Activated naive CD8-positive, alpha-beta T cell treated with anti-CD3 and anti-CD28 coated beads, Interleukin-2, amount 50 U/mL, for 24 hours (primary cell): ENCODE results near the gene FLYWCH2.

Experiments
- ATAC-seq: fragments of 150-1000 bp; cut with Tn5 transposase; one replicate; pipeline ENCODE4 v1.10.0; 2021
- DNase-seq: peaks from one replicate; pipeline ENCODE4 v3.0.0; 2021
- H3K27ac Mint-ChIP-seq: one replicate; pipeline ENCODE4 v1.8.0; 2021; ENCODE audit warnings: mild to moderate bottlenecking, mixed read lengths
- H3K27me3 Mint-ChIP-seq: one replicate; pipeline ENCODE4 v1.8.0; 2021; ENCODE audit warnings: mixed read lengths
- H3K36me3 Mint-ChIP-seq: one replicate; pipeline ENCODE4 v1.8.0; 2021; ENCODE audit warnings: low read depth, mixed read lengths
- H3K4me1 Mint-ChIP-seq: one replicate; pipeline ENCODE4 v1.8.0; 2021; ENCODE audit warnings: mixed read lengths
- H3K4me3 Mint-ChIP-seq: one replicate; pipeline ENCODE4 v1.8.0; 2021; ENCODE audit warnings: mild to moderate bottlenecking, moderate library complexity, mixed read lengths
- H3K9me3 Mint-ChIP-seq: one replicate; pipeline ENCODE4 v1.8.0; 2021; ENCODE audit warnings: mixed read lengths

Gene FLYWCH2

DNA sequence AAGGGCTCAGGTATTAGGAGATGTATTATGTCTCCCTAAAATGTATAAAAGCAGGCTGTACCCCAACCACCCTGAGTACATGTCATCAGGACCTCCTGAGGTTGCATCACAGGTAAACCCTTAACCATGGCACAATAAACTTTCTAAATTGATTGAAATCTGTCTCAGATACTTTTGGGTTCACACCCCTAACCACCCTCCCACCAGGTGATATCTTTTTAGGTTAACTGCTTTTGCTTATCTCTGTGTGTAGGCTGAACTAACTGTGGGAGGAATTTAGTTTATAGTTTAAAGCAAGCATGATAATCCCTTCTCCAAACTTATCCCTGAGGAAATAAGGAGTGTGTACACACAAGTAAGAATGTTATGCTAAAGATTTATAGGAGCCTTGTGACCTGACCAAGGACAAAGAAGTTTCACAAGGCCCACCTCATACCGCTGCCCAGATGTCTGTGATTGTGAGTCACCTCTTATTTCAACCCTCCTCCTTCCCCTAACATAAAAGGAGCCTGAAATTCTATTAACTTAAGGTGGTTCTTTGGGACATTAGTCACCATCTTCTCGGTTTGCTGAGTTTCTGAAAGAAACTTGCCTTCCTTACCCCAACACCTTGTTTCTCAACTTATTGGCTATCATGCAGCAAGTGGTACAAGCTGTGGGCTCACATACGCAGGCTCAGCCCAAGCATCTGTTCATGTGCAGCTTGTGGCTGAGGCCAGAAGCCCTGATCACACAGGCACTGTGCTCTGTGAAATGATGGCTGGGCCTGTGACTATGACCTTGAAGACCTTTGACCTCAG lies 36.3 kb upstream of the FLYWCH2 start:
- peaks cover 31% of the 10 kb centered on the region for H3K4me1 Mint-ChIP-seq
- H3K27me3 Mint-ChIP-seq, result peaks cover 5% of the 10 kb centered on the region
- peak overlapping the region; percentile 24 for H3K27ac Mint-ChIP-seq
- ATAC-seq (peak; percentile 73), DNase-seq (no peak)
- H3K9me3 Mint-ChIP-seq, result peaks cover 3% of the 10 kb centered on the region
- no peaks in the 10 kb centered on the region for H3K36me3 Mint-ChIP-seq
- H3K4me3 Mint-ChIP-seq, result no peak overlapping the region

GRCh38 chr16:2848933-2849725 lies 33.9 kb upstream of the FLYWCH2 start:
- Mint-ChIP-seq H3K4me1 (peaks cover 21% of the 10 kb centered on the region), H3K4me3 (no peak overlapping the region), H3K9me3 (peaks cover 3% of the 10 kb centered on the region), H3K27ac (no peak overlapping the region), H3K36me3 (no peaks in the 10 kb centered on the region), H3K27me3 (peaks cover 7% of the 10 kb centered on the region)
- ATAC-seq (no peak), DNase-seq (no peak)

DNA sequence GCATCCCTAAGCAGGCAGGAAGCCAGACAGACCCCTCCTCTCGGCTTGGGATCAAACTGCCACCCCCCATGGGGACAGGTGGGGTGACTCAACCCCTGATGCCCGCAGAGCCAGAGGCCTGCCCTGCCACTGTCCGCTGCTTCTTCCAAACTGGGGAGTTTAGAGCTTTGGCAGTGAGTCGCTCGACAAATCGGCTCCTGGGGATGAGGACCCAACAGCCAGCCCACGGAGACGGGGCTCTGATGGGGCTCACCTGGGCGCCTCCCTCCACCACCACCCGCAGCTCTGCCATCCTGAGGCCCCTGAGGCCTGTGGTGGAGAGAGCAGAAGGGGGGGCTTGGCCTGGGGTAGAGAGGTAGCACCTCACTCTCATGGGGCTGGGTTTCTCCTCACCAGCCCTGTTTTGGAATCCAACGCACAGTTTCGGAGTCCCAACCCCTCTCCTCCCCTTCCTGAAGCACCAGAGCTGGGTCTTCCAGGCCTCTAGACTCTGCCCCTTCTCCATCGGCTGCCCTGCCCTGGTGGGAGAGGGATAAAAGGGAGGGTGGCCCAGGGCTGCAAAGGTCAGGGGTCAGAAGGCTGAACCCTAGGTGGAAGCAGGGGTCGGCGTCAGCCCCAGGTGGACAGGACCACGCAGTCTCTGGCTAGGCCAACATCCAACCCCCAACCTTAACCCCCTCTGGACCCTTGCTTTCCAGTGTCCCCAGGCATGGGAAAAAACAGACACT lies 30.8 kb upstream of the FLYWCH2 start:
- ATAC-seq, result no peak
- H3K36me3 Mint-ChIP-seq, result peaks cover 3% of the 10 kb centered on the region
- H3K27ac Mint-ChIP-seq, result no peak overlapping the region
- DNase-seq, result no peak
- peaks cover 5% of the 10 kb centered on the region for H3K4me1 Mint-ChIP-seq
- H3K27me3 Mint-ChIP-seq, result peaks cover 7% of the 10 kb centered on the region
- H3K4me3 Mint-ChIP-seq, result no peak overlapping the region
- H3K9me3 Mint-ChIP-seq, result peaks cover 10% of the 10 kb centered on the region

- H3K4me1 Mint-ChIP-seq, result peaks cover 5% of the 10 kb centered on the region
- H3K27me3 Mint-ChIP-seq, result peaks cover 10% of the 10 kb centered on the region
- H3K4me3 Mint-ChIP-seq, result no peak overlapping the region
- ATAC-seq, result no peak
- DNase-seq, result no peak
- H3K36me3 Mint-ChIP-seq, result peaks cover 3% of the 10 kb centered on the region
- H3K9me3 Mint-ChIP-seq, result peaks cover 10% of the 10 kb centered on the region
- no peak overlapping the region for H3K27ac Mint-ChIP-seq
Observed at GRCh38 chr16:2852731-2853507, 30.1 kb upstream of the FLYWCH2 start.

DNA sequence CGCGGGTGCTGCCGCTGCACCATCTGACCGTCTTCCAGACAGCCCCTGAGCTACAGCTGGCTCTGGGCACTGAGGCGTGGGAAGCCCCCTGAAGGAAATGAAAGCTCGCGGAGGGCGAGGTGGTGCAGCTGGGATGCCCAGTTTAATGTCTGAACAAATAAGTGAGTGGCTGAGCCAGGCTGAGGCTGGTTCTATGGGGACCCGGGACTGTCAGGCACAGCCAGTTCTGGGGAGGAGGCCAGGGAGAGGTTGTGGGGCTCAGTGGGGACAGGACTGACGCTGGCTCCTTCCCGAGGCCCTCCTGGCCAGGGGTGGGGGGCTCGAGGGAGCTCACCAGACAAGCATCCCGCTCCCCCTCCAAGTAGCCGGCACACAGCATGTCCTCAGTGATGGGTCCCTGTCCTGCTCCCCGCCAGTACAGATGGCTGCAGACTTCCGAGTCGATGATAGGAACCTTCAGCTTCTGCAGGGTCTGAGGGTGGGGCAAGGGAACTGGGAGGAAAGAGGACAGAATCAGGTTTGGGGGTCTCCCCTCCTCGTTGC lies 29.4 kb upstream of the FLYWCH2 start:
- Mint-ChIP-seq H3K36me3 (peaks cover 3% of the 10 kb centered on the region), H3K4me1 (peaks cover 4% of the 10 kb centered on the region), H3K9me3 (peaks cover 10% of the 10 kb centered on the region), H3K4me3 (no peak overlapping the region), H3K27me3 (peaks cover 10% of the 10 kb centered on the region), H3K27ac (no peak overlapping the region)
- ATAC-seq (no peak), DNase-seq (no peak)

- Mint-ChIP-seq H3K9me3 (peaks cover 10% of the 10 kb centered on the region), H3K4me1 (peaks cover 4% of the 10 kb centered on the region), H3K4me3 (no peak overlapping the region), H3K27me3 (peaks cover 6% of the 10 kb centered on the region), H3K27ac (no peak overlapping the region), H3K36me3 (peaks cover 3% of the 10 kb centered on the region)
- DNase-seq (peak; percentile 43), ATAC-seq (no peak)
Observed at GRCh38 chr16:2854700-2855309, 28.2 kb upstream of the FLYWCH2 start.

- Mint-ChIP-seq H3K4me3 (no peak overlapping the region), H3K4me1 (peaks cover 4% of the 10 kb centered on the region), H3K27ac (no peak overlapping the region), H3K36me3 (peaks cover 3% of the 10 kb centered on the region), H3K9me3 (peaks cover 10% of the 10 kb centered on the region), H3K27me3 (peaks cover 10% of the 10 kb centered on the region)
- ATAC-seq, result no peak
- no peak for DNase-seq
Observed at GRCh38 chr16:2855536-2855935, 27.5 kb upstream of the FLYWCH2 start.

- Mint-ChIP-seq H3K27me3 (peaks cover 14% of the 10 kb centered on the region), H3K27ac (no peak overlapping the region), H3K4me3 (no peak overlapping the region), H3K4me1 (peaks cover 4% of the 10 kb centered on the region), H3K9me3 (peaks cover 10% of the 10 kb centered on the region), H3K36me3 (peaks cover 3% of the 10 kb centered on the region)
- no peak for ATAC-seq
- peak; percentile 44 for DNase-seq
Observed at GRCh38 chr16:2856061-2856670, 26.8 kb upstream of the FLYWCH2 start.

- Mint-ChIP-seq H3K27ac (no peak overlapping the region), H3K4me1 (peaks cover 4% of the 10 kb centered on the region), H3K4me3 (no peak overlapping the region), H3K27me3 (peaks cover 18% of the 10 kb centered on the region), H3K9me3 (peaks cover 10% of the 10 kb centered on the region), H3K36me3 (peaks cover 3% of the 10 kb centered on the region)
- DNase-seq, result no peak
- ATAC-seq, result no peak
Observed at GRCh38 chr16:2856686-2857450, 26.1 kb upstream of the FLYWCH2 start.

GRCh38 chr16:2857451-2858244 lies 25.4 kb upstream of the FLYWCH2 start, which contains the start of gene PRSS22:
PRSS22 (minus strand) TSS chr16:2858170; CDS start chr16:2858104, 66 bp downstream.
- peaks cover 4% of the 10 kb centered on the region for H3K4me1 Mint-ChIP-seq
- ATAC-seq, result no peak
- peak within 1 kb of the TSS; percentile 61 for H3K4me3 Mint-ChIP-seq
- H3K9me3 Mint-ChIP-seq, result peaks cover 10% of the 10 kb centered on the region
- DNase-seq, result no peak
- H3K27me3 Mint-ChIP-seq, result peaks cover 16% of the 10 kb centered on the region
- H3K36me3 Mint-ChIP-seq, result peaks cover 3% of the 10 kb centered on the region
- no peak within 1 kb of the TSS for H3K27ac Mint-ChIP-seq

DNA sequence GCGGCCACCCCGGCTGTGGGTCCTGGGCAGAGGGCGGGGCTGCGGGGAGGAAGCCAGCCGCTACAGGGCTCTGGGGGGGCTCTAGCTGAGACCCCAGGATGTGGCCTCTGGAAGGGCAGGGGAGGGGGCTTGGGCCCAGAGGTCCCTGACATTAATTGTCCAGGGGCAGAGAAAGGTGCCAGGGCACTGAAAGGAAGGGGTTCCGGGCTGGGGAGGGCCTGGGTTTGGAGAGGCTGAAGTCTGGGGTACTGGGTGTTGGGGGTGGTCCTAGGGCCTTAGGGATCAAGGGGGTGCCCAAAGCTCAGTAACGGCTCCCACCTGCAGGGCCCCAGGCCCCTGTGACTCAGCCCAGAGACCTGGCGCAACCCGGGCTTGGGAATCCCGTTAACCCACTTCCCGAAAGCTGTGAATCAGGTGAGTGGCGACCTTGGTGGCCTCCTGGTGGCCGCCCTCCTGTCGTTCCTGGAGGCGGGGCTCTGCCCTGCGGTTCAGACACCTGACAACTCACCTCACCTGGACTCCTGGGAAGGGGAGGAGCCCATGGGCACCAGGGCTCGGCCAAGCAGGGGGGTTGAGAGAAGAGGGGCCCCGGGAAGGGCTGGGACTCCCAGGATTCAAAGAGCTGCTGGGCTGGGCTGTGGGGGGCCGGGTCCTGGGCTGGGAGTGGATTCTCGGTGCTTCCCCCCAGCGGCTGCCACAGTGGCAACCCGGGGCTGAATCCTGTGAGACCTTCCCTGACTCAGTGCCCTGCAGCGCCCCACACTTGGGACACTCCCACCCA lies 24.6 kb upstream of the FLYWCH2 start:
- no peak overlapping the region for H3K27ac Mint-ChIP-seq
- H3K36me3 Mint-ChIP-seq, result peaks cover 3% of the 10 kb centered on the region
- peaks cover 4% of the 10 kb centered on the region for H3K4me1 Mint-ChIP-seq
- ATAC-seq, result no peak
- H3K27me3 Mint-ChIP-seq, result peaks cover 16% of the 10 kb centered on the region
- H3K4me3 Mint-ChIP-seq, result no peak overlapping the region
- H3K9me3 Mint-ChIP-seq, result peaks cover 10% of the 10 kb centered on the region
- no peak for DNase-seq
